Activated CD4-positive, alpha-beta T cell treated with anti-CD3 and anti-CD28 coated beads, Interleukin-2, Interleukin-6, amounts not matched to agents 100 ng/mL and 50 ng/mL, durations not matched to agents 16 hours and 8 hours (primary cell): Measurements from ENCODE around the gene DLX2.
A peak's percentile ranks its signal among the peaks of the same experiment; 100 is the strongest.

ENCODE experiments used
- DNase-seq: peaks from one replicate; pipeline ENCODE4 v3.0.0-alpha.2; 2020

DLX2 gene

GRCh38 chr2:172092716-172093415 is 9.8 kb downstream of the DLX2 start:
- no peak for DNase-seq

- DNase-seq, result no peak
Observed at GRCh38 chr2:172091761-172092566, 10.7 kb downstream of the DLX2 start.

- DNase-seq, result no peak
Observed at GRCh38 chr2:172091000-172091641, 11.6 kb downstream of the DLX2 start.

GRCh38 chr2:172090044-172090961 is 12.4 kb downstream of the DLX2 start:
- no peak for DNase-seq

GRCh38 chr2:172089633-172090032 is 13.1 kb downstream of the DLX2 start:
- DNase-seq, result no peak

GRCh38 chr2:172089005-172089504 is 13.6 kb downstream of the DLX2 start:
- DNase-seq, result no peak

GRCh38 chr2:172088245-172089004 is 14.3 kb downstream of the DLX2 start:
- DNase-seq, result no peak

GRCh38 chr2:172087780-172088244 is 14.9 kb downstream of the DLX2 start:
- no peak for DNase-seq

GRCh38 chr2:172087207-172087779 is 15.4 kb downstream of the DLX2 start:
- DNase-seq, result no peak

- DNase-seq, result peak; percentile 65
Observed at GRCh38 chr2:172086241-172087206, 16.2 kb downstream of the DLX2 start.

GRCh38 chr2:172085460-172086159 is 17.1 kb downstream of the DLX2 start, which contains the start of gene DLX1:
DLX1 (plus strand) TSS chr2:172085507; CDS start chr2:172085678, 171 bp downstream.
- DNase-seq, result no peak

GRCh38 chr2:172084645-172085459 is 17.8 kb downstream of the DLX2 start:
- peak; percentile 79 for DNase-seq

GRCh38 chr2:172084395-172084644 is 18.4 kb downstream of the DLX2 start:
- DNase-seq, result no peak

GRCh38 chr2:172083628-172084394 is 18.9 kb downstream of the DLX2 start:
- no peak for DNase-seq

GRCh38 chr2:172082944-172083627 is 19.6 kb downstream of the DLX2 start:
- DNase-seq, result no peak

GRCh38 chr2:172082105-172082943 is 20.4 kb downstream of the DLX2 start:
- DNase-seq, result no peak
